Heart left ventricle (tissue), 13 donors: ENCODE results near the gene CYP3A4.

Source experiments
- CTCF ChIP-seq, 12 donors: fragments of 200-600 bp; sonication (generic) in 4 of 12; IDR thresholded peaks; one replicate each; pipeline versions ENCODE4 v1.5.0 to v1.8.0; 2018 to 2022; ENCODE audit warnings: antibody characterized with exemption in 12 of 12, mild to moderate bottlenecking in 5 of 12
- POLR2A ChIP-seq, 2 donors: fragments of 450-650 bp; IDR thresholded peaks; one replicate each; pipeline ENCODE4 v1.6.1; 2017; ENCODE audit warnings: antibody characterized with exemption in 2 of 2, mild to moderate bottlenecking in 2 of 2, moderate library complexity in 2 of 2
- donor health status: ischemic (EF 13 %, LVEDD 7.1; RV severe dilation, severe dysfunction).
- donor health status: DM: no; HTN: yes; CAD: no.
- donor health status: DM: no; HTN: no; CAD: no.
- donor health status: ischemic (EF 25% LVEDD 6.9; RV normal size, moderate dysfunction).
- donor health status: ischemic (EF 25% LVEDD 5.7; RV mildly dilated, moderate dysfunction).
- donor health status: ischemic (EF 35%, LVEDD 5.7; RV mildly dilated, moderate dysfunction).
- donor health status: nonischemic (EF 11% LVEDD 7.7; RV severe dilation, severe dysfunction).
- donor health status: DM: yes; HTN: yes; CAD: no.
- donor health status: PGD.
- donor health status: ischemic (EF 29% LVEDD 5.4; RV normal size, mild dysfunction).
- donor health status: nonischemic (EF 23%, LVEDD 6.1; RV moderate dilation, normal function).

- TF ChIP-seq CTCF (IDR thresholded peaks at IDR 0.05) (no peak), POLR2A (IDR thresholded peaks at IDR 0.05) (no peak)
Observed at GRCh38 chr7:99825873-99826272, 41.9 kb upstream of the CYP3A4 start.
